Measurements from ENCODE around the gene LCE2C.

DNA sequence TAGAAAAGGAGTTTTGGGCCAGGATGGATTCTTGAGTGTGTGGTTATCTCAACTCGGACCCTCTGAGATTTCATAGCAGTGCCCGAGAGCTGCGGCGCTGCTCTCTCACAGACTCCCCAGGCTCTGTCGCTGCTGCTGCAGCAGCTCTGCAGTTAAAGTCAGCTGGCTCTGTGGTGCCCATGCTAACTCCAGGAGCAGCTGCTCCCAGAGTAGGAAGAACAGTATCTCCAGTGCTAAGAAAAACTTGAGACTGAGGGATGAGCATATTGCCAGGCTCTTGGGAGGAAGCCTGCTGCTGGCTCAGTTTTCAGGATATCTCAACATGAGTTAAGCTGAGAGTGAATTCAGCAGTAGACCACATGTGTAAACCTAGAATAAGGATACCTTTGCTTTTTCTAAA lies 7.4 kb upstream of the LCE2C start:
- TF ChIP-seq, protein P1, sequence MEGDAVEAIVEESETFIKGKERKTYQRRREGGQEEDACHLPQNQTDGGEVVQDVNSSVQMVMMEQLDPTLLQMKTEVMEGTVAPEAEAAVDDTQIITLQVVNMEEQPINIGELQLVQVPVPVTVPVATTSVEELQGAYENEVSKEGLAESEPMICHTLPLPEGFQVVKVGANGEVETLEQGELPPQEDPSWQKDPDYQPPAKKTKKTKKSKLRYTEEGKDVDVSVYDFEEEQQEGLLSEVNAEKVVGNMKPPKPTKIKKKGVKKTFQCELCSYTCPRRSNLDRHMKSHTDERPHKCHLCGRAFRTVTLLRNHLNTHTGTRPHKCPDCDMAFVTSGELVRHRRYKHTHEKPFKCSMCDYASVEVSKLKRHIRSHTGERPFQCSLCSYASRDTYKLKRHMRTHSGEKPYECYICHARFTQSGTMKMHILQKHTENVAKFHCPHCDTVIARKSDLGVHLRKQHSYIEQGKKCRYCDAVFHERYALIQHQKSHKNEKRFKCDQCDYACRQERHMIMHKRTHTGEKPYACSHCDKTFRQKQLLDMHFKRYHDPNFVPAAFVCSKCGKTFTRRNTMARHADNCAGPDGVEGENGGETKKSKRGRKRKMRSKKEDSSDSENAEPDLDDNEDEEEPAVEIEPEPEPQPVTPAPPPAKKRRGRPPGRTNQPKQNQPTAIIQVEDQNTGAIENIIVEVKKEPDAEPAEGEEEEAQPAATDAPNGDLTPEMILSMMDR (conservative IDR thresholded peaks at IDR 0.05; ENCODE audit: low read length), result no peak
- TF ChIP-seq EZH2phosphoT487 (IDR thresholded peaks at IDR 0.05; ENCODE audit: borderline replicate concordance), result no peak

Data from Loucy (cell line).